Pancreas (tissue), 10 donors: Measurements from ENCODE around the gene MTUS2. TPM values are rescaled to one million over a fixed set of nuclear protein-coding genes. Genes with fewer than 3 reads are reported as not detected.

Source experiments
- ATAC-seq, 4 donors: fragments of 200-7000 bp; cut with Tn5 transposase; one replicate each; pipeline versions ENCODE4 v1.8.0 to v1.9.1; 2020; ENCODE audit warnings: mild to moderate bottlenecking in 4 of 4, moderate library complexity in 4 of 4
- DNase-seq, 6 donors: peaks; one replicate each; pipeline ENCODE4 v3.0.0-alpha.2; 2020
- FAIRE-seq: peaks from 2 replicates; lab custom pipeline; 2012; peaks lifted over from hg19 to GRCh38; lab: Jason Lieb, UNC
- H3K27ac ChIP-seq, 4 donors: fragments of 200-600 bp; sonication (generic); 1 replicate in 3 of 4; 2 replicates in 1 of 4; pipeline versions ENCODE4 v1.5.0 to v1.8.0; 2020
- H3K27me3 ChIP-seq, 4 donors: fragments of 200-600 bp; one replicate each; pipeline ENCODE4 v1.8.0; 2021
- H3K36me3 ChIP-seq, 3 donors: fragments of 200-600 bp; sonication (generic) in 1 of 3; one replicate each; pipeline versions ENCODE4 v1.5.0 to v1.8.0; 2020 to 2021
- H3K4me1 ChIP-seq, 3 donors: fragments of 200-600 bp; one replicate each; pipeline ENCODE4 v1.8.0; 2021
- H3K4me3 ChIP-seq, 4 donors: fragments of 200-600 bp; sonication (generic) in 2 of 4; one replicate each; pipeline versions ENCODE4 v1.5.0 to v1.8.0; 2020 to 2021
- H3K9me3 ChIP-seq, 4 donors: fragments of 200-600 bp; one replicate each; pipeline ENCODE4 v1.8.0; 2021
- WGBS, 2 donors: extraction: QIAGEN DNeasy Blood & Tissue Kit; methylation state at CpG; one replicate each; pipeline ENCODE4 v1.1.7; 2013; 5-methylcytosine and 5-hydroxymethylcytosine counted together
- intact Hi-C, 3 donors: fragments of 100-400 bp; cut with DNase I; formaldehyde crosslinking; loops; one replicate each; pipeline versions ENCODE4 v1.11.1 to v1.14.2; 2022
- polyA plus RNA-seq, 2 donors: library from polyadenylated mRNA; stranded (reverse); fragments of 200-250 nt; gene quantifications; one replicate each; pipeline ENCODE4 v1.2.3, GENCODE V29; 2013
- total RNA-seq, 6 donors: library from RNA; stranded (reverse); fragmentation: NEBNext Ultra II Directional in 4 of 6; extraction: Animal tissue kit (Norgen Biotek cat#: 25700) in 4 of 6; gene quantifications; one replicate each; pipeline versions ENCODE4 v1.2.1 to v1.2.4, GENCODE V29; 2021 to 2023
- TF ChIP-seq, protein P1 (sequence below), 4 donors: fragments of 200-600 bp; sonication (generic) in 3 of 4; IDR thresholded peaks; one replicate each; pipeline versions ENCODE4 v1.5.0 to v1.8.0; 2021; ENCODE audit warnings: antibody characterized with exemption in 4 of 4
- donor health status: healthy with polysubstance abuse.
- donor health status: DM: no; HTN: no; CAD: no; lungs with moderate emphysema.
- donor health status: DM: no; HTN: no; CAD: no.
- donor health status: control.
- donor health status: control.
- donor health status: Bipolar disorder and iron deficiency.
- donor health status: DM: yes; HTN: yes; CAD: no.
- donor health status: DM: no; HTN: no; CAD: no.
- donor health status: DM: no; HTN: no; CAD: no.
- donor health status: DM: yes; HTN: yes; CAD: no.

MTUS2 gene
- total and polyA plus RNA-seq, 8 donors, result 2.2 to 9.0 (median 4.8) TPM

DNA sequence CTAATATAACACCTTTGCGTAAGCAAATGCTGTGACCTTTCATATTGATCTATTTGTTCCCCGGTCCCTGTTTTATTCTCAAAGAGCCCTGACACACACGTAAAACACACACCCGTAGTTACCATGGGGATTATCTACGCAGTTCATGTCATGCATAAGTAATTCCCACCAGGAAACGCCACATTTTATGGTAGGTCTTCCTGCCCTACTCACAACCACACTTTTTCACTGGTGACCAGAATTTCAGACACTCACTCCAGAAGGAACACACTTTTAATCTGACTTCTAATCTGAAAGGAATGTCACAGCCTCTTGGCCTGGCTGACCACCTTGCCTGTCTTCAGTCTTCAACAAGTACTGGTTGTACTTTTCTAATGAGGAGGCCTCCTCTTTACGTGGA is 728.6 kb downstream of the MTUS2 start:
- Histone ChIP-seq H3K36me3 (no peaks in the 10 kb centered on the region), H3K27me3 (no peaks in the 10 kb centered on the region), H3K9me3 (no peaks in the 10 kb centered on the region), H3K4me3 (peak overlapping the region in 2 of 4 donors; percentile 1 to 17), H3K4me1 (peaks cover 13 to 18% (median 17%) of the 10 kb centered on the region in 3 donors), H3K27ac (peak overlapping the region; percentile 67 to 77 (median 76))
- DNase-seq, result peak in 3 of 6 donors; percentile 57 to 74 (median 58)
- no peak for FAIRE-seq
- 15 to 18% methylated on average over 7 of the region's 7 CpGs for WGBS, 2 donors
- ATAC-seq, result peak; percentile 93 to 96 (median 94)
- TF ChIP-seq, protein P1, sequence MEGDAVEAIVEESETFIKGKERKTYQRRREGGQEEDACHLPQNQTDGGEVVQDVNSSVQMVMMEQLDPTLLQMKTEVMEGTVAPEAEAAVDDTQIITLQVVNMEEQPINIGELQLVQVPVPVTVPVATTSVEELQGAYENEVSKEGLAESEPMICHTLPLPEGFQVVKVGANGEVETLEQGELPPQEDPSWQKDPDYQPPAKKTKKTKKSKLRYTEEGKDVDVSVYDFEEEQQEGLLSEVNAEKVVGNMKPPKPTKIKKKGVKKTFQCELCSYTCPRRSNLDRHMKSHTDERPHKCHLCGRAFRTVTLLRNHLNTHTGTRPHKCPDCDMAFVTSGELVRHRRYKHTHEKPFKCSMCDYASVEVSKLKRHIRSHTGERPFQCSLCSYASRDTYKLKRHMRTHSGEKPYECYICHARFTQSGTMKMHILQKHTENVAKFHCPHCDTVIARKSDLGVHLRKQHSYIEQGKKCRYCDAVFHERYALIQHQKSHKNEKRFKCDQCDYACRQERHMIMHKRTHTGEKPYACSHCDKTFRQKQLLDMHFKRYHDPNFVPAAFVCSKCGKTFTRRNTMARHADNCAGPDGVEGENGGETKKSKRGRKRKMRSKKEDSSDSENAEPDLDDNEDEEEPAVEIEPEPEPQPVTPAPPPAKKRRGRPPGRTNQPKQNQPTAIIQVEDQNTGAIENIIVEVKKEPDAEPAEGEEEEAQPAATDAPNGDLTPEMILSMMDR (IDR thresholded peaks at IDR 0.05), result no peak
- intact Hi-C loops, result no loop called here

DNA sequence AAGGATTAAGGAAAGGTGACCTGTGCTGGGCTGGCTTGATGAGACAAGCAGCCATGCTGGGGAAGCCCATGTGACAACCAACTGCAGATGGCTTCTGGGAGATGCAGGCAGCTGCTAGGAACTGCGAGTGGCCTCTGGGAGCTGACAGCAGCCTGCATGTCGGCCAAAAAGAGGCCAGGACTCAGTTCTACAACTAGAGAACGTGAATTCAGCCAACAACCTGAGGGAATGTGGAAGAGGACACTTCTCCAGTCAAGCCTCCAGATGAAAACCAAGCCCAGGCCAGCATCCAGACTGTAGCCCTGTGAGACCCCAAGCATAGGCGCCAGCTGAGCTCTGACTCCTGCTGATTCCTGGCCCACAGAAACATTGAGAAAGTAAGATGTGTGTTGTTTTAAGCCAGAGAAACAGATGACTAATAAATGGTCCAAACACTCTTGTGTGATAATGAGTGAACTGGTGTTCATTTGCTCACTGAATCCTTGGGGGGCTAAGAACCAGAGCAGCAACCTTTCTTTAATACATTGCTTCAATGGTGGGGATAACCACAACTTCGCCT is 730.4 kb downstream of the MTUS2 start:
- ATAC-seq (no peak), FAIRE-seq (no peak), DNase-seq (no peak)
- 89 to 93% methylated on average over 5 of the region's 5 CpGs for WGBS, 2 donors
- H3K27ac ChIP-seq, result no peak overlapping the region
- peaks cover 13 to 18% (median 17%) of the 10 kb centered on the region in 3 donors for H3K4me1 ChIP-seq
- H3K9me3 ChIP-seq, result no peaks in the 10 kb centered on the region
- no peaks in the 10 kb centered on the region for H3K36me3 ChIP-seq
- no peak overlapping the region for H3K4me3 ChIP-seq
- TF ChIP-seq, protein P1 (IDR thresholded peaks at IDR 0.05), result no peak
- no peaks in the 10 kb centered on the region for H3K27me3 ChIP-seq
- intact Hi-C loops, result no loop called here

DNA sequence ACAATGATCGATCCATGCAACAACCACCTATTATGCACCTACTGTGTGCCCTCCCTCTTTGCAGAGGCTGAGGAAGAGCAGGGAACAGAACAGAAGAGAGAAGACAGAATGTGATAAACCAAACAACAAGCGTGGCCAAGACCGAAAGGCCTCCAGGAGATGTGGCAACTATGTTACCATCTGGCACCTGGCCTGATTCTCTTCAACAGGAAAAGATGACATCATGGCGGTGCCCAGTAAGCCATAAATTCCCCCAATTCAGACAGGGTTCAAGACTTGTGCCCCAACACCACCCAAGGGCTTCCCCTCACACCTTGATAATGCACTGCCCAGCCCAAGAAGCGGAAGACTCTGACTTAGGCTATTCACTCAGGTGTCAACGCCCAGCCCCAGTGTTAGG is 731.1 kb downstream of the MTUS2 start:
- Histone ChIP-seq H3K36me3 (no peaks in the 10 kb centered on the region), H3K9me3 (no peaks in the 10 kb centered on the region), H3K4me3 (no peak overlapping the region), H3K27ac (no peak overlapping the region), H3K4me1 (peaks cover 13 to 18% (median 17%) of the 10 kb centered on the region in 3 donors), H3K27me3 (no peaks in the 10 kb centered on the region)
- FAIRE-seq, result no peak
- intact Hi-C loops, result no loop called here
- no peak for ATAC-seq
- TF ChIP-seq, protein P1 (IDR thresholded peaks at IDR 0.05), result no peak
- 92 to 94% methylated on average over 6 of the region's 6 CpGs for WGBS, 2 donors
- DNase-seq, result no peak

Other genes starting within 250 kb of the MTUS2 start
- 10 to 100 TPM; 13.9 to 27.0 (median 20.9) TPM for gene POMP, start 161.2 kb upstream of the MTUS2 start, total RNA-seq
- gene POMP, start 161.2 kb upstream of the MTUS2 start, polyA plus RNA-seq, result 10 to 100 TPM; 22.2 to 39.5 TPM
- gene SLC46A3, start 101.4 kb upstream of the MTUS2 start, total RNA-seq, result 1 to 10 TPM; 3.3 to 9.0 (median 6.0) TPM
- 1 to 10 TPM; 3.5 to 7.2 TPM for gene SLC46A3, start 101.4 kb upstream of the MTUS2 start, polyA plus RNA-seq